HG02678 (cell line): ENCODE data around the gene DHRS9.
"Not testable (repeated sequence)": the region's sequence is repeated elsewhere in the genome, so short reads cannot be mapped to it uniquely, and the experiment has no call there.

Experiments used
- ATAC-seq: cut with Tn5 transposase; IDR thresholded peaks from one replicate; pipeline ENCODE4 v1.9.1; 2021; ENCODE audit warnings: mild to moderate bottlenecking, moderate library complexity; ENCODE audit not compliant: unreplicated experiment

Gene DHRS9

GRCh38 chr2:169069341-169069740, at the start of gene DHRS9:
TSS of gene DHRS9 (plus strand) at chr2:169069563. CDS start at chr2:169081582, 12,019 bp downstream.
- ATAC-seq: no peak

DNA sequence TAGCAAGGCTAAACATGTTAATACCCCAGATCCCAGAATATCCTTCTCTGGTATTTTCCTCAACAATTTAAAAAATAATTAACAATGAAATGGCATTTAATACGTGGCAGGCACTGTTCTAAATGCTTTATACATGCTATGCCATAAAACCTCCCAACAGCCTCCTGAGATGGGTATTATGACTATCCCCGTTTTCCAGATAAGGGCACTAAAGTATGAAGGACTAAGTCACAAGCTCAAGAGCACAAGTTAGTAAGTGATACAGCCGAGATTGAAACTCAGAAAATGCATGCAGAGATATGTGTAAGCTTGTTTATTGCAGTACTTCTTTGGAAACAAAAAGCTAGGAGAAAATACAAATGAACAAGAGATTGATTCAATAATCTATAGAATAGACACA, 46.2 kb upstream of the DHRS9 start:
- no peak for ATAC-seq

DNA sequence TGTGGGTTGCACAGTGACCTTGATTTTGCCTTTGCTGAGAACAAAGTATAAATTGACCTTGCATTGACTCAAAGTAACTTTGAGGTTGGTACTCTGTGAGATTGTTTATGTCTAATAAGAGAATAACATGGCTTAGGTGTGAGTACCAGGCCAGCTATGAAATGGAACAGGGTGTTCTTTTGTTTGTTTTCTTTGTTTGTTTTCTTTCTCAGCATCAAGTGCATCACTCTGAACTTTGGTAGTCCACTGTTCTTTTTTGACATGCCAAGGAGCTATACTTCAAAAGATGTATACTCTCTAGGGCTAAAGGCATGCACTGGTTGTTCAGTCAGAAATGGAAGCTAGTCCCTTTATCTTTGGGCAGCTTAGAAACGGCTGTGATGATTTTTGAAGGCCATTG, 43.3 kb upstream of the DHRS9 start:
- no peak for ATAC-seq

DNA sequence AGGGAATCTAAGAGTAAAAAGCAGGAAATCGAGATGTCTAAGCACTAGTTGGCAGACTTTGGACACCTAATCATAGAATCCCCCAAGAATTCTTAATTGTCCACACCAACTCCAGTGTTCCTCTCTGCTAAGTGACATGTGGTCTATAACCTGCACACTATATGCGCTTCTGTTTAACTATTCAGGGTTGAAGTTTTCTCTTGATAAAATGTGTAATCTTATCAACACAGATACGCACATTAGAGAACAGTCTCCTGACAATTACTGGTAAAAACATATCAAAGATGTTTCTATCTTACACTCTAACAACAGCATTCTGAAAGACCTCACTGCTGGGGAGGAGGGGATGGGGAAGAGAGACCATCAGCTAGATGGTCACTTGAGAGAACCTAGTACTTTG, 42.1 kb upstream of the DHRS9 start:
- no peak for ATAC-seq

- no peak for ATAC-seq
Observed at GRCh38 chr2:169029341-169029740, 40.0 kb upstream of the DHRS9 start.

DNA sequence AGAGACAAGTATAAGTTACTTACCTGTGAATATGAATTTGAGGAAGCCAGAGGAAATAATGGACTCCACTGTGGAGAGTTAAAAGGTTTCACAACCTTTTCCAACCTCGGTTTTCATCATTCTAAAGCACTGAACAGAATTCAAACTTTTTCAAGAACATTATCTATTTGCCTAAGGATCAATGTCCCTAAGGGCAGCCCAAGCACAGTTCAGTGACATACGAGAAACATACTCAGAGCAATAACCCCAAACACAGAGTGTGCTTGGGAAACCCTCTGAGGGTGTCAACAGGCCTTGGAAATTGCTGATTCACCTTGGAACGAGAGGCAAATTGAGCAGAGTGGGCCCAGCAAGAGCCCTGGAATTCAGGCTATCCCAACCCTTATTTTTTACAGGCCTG, 38.2 kb upstream of the DHRS9 start, which contains the start of gene ABCB11:
Gene ABCB11 (minus strand): TSS at position 123 of the 400 bp plus-strand sequence. CDS start 13,199 bp downstream, outside the sequence.
- no peak for ATAC-seq

GRCh38 chr2:169034256-169034655, 35.1 kb upstream of the DHRS9 start:
- no peak for ATAC-seq

GRCh38 chr2:169034984-169035544, 34.3 kb upstream of the DHRS9 start:
- ATAC-seq: no peak

- ATAC-seq: no peak
Observed at GRCh38 chr2:169035887-169036286, 33.5 kb upstream of the DHRS9 start.

- ATAC-seq: no peak
Observed at GRCh38 chr2:169036736-169037440, 32.5 kb upstream of the DHRS9 start.

DNA sequence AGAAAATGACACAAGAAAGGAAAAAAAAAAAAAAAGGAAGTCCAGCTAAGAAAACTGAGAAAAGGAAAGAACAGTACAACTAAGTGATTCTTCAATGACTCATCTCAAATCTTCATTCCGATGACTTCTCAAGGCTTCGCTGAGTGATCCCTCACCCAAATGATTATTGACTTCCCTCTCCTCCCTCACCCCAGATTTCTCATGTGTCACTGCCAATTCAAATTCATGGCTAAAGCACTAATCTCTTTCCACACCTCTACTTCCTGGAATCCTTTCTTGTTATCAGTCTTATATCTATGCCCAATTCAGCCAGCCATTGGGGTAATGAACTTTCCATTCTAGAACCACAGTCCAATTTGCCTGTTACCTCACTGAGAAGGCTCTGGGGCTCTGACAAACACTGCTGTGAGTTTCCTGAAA, 31.0 kb upstream of the DHRS9 start:
- peak; percentile 53 for ATAC-seq

DNA sequence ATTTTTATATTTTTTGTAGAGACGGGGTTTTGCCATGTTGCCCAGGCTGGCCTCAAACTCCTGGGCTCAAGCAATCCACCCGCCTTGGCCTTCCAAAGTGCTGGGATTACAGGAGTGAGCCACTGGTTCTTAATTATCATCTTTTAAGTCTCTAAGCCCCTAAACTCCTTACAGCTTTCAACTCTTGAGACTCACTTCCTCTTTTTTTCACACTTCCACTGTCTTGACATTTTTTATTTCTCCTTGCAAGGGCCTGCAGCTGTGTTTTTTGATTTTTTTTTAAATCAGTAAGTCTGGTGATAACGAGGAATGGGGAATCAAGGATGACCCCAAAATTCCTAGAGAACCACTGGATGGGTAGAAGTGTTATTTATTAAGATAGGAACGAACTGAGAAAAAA, 29.7 kb upstream of the DHRS9 start:
- no peak for ATAC-seq

DNA sequence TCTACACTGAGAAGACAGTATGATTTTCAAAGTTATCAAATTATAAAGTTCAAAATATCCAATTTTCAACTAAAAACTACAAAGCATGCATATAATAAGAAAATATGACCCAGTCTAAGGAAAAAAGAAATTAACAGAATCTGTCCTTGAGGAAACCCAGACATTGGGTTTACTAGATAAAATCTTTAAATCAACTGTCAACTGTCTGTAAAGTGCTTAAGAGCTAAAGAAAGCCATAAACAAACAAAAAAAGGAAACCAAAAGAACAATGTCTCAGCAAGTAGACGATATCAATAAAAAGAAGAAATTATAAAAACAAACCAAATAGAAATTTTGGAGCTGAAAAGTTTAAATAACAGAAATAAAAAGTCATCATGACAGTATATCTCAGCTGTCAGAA, 27.8 kb upstream of the DHRS9 start:
- ATAC-seq: no peak

DNA sequence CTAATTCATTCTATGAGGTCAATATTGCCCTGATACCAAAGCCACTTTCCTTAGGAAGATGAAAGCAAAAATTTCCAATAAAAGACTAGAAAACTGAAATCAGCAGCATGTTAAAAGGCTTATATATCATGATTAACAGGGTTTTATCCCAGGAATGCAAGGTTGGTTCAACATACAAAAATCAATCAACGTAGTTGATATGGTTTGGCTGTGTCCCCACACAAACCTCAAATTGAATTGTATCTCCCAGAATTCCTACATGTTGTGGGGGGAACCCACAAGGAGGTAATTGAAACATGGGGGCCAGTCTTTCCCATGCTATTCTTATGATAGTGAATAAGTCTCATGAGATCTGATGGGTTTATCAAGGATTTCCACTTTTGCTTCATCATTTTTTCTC, 26.5 kb upstream of the DHRS9 start:
- no peak for ATAC-seq

DNA sequence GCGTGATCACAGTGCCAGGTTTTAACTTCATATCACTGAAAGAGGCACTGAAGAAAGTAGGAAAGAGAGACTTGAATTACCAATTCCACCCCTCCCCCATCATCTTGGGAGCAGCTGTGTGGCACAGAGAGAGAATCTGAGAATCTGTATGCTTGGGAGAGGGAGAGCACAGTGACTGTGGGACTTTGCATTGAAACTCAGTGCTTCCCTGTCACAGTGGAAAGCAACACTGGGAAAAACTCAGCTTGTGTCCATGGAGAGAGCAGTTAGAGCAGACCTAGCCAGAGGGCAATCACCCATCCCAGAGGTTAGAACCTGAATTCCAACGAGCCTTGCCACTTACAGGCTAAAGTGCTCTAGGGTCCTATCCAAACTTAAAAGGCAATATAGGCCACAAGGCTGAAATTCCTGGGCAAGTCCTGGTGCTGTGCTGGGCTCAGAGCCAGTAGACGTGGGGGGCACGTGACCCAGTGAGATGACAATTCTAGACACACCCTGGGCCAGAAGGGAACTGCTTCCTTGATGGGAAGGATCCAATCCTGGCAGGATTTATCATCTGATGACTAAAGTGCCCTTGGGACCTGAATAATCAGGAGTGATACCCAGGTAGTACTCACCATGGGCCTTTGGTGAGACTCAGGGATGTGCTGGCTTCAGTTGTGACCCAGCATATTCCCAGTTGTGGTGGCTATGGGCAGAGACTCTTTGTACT, 22.8 kb upstream of the DHRS9 start:
- ATAC-seq: no peak

DNA sequence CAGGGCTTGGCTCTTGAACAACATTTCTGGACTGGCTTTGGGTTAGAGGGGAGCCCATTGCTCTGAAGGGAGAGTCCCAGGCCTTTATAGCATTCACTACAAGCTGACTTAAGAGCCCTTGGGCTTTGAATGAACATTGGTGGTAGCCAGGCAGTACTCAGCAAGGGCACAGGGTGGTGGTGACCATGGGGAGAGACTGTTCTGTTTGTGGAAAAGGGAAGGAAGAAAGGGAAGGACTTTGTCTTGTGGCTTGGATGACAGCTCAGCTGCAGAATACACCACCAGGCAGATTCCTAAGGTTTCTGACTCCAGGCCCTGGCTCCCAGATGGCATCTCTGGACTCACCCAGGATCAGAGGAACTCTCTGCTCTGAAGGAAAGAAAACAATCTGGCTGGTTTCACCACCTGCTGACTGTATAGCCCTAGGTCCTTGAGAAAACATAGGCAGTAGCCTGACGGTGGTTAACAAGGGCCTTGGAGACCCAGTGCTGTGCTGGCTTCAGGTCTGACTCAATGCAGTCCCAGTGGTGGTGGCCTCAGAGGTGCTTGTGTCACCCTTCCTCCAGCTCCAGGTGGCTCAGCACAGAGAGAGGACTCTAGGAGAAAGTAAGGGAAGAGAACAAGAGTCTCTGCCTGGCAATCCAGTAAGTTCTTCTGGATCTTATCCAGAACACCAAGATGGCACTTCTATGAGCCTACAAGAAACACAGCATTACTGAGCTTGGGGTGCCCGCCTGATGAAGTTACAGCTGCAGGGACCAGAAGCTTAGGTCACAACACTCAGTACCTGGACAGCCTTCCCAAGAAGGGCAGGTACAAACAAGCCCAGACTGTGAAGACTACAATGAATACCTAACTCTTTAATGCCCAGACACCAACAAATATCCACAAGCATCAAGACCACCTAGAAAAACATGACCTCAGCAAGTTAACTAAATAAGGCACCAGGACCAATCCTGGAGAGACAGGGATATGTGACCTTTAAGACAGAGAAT, 21.8 kb upstream of the DHRS9 start:
- ATAC-seq: no peak

GRCh38 chr2:169049142-169049541, 20.2 kb upstream of the DHRS9 start:
- no peak for ATAC-seq

DNA sequence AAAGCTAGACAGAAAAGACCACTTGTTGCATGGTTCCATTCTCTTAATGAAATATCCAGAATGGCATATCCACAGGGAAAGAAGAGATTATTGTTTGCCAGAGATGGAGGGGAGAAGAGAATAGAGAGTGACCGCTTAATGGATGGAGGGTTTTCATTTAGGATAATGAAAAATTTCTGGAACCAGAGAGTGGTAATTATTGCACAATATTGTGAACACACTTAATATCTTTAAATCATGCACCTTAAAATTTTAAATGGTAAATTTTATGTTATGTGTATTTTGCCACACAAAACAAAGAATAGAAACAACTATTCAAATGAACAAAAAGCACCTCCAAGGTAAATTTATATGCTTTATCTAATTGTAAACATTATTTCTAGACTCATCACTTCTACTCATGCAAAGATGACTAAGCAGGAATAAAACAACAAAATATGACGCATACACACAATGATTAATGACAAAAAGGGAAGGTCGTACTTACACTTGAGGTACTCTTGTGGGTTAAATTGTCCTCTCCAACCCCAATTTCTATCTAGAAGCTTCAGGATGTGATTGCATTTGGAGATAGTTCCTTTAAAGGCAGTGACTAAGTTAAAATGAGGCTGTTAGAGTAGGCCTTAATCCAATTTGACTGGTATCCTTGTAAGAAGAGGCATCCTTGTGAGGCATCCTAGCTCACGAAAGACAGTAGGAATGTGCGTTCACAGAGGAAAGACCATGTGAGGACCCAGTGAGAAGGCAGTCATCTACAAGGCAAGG, 18.7 kb upstream of the DHRS9 start:
- ATAC-seq: no peak

- not testable (repeated sequence) for ATAC-seq
Observed at GRCh38 chr2:169054575-169054974, 14.8 kb upstream of the DHRS9 start.

DNA sequence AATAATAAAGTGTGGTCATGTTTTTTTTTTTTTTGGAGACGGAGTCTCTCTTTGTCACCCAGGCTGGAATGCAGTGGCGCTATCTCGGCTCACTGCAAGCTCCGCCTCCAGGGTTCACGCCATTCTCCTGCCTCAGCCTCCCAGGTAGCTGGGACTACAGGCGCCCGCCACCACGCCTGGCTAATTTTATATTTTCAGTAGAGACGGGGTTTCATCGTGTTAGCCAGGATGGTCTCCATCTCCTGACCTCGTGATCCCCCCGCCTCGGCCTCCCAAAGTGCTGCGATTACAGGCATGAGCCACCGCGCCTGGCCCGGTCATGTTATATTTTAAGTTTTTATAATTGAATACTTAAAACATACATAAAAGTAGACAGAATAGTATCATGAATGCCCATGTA, 5.2 kb upstream of the DHRS9 start:
- ATAC-seq: not testable (repeated sequence)
